ENCODE results near the gene SLC26A8.
A peak's percentile ranks its signal among the peaks of the same experiment; 100 is the strongest.

The SLC26A8 gene

DNA sequence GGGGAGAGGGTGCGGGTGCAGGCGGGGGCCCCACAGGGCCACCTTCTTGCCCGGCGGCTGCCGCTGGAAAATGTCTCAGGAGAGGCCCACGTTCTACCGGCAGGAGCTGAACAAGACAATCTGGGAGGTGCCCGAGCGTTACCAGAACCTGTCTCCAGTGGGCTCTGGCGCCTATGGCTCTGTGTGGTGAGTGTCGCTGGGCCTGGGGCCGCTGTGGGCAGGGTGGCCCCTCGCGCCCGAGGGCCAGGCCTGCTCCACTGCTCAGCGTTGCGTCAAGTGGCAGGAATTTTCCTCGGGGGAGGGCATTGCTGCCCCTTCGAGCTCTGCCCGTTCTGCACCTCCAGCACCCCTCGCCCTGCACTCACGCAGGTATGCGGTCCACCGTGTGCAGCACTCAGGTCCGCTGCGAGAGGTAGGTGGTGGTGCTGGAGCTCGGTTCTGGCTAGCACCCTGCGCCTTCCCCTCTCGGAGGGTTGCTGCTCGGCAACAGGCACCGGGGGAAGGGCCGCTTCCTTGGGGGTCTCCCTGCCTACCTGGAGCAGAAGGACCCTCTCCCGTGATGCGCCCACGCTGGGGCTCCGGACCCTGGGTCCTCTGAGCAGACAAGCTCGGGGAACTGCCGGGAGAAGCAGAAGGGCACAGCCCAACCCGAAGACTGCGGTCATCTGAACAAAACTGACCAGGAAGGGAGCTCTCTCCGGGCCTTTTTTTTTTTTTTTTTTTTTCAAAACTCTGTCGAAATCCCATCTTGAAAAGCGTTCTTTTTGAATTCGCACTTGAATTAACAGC, 3.8 kb upstream of the SLC26A8 start:
- Histone ChIP-seq H3K4me1 (ENCODE audit: insufficient read depth, insufficient read length) (peaks cover 8% of the 10 kb centered on the region), H3K9ac (ENCODE audit: insufficient read length, low read depth) (peak overlapping the region; percentile 99), H3K9me3 (ENCODE audit: insufficient read depth, low read length) (no peaks in the 10 kb centered on the region), H3K4me3 (ENCODE audit: insufficient read length, low read depth) (peak overlapping the region; percentile 98), H3K27me3 (ENCODE audit: insufficient read depth, insufficient read length) (no peaks in the 10 kb centered on the region), H3K36me3 (ENCODE audit: insufficient read depth, insufficient read length, low read length) (no peaks in the 10 kb centered on the region)
- DNase-seq (ENCODE audit: low read depth, low spot score), result no peak
- TF ChIP-seq SUZ12 (IDR thresholded peaks at IDR 0.05; ENCODE audit: extremely low read depth, insufficient read depth, insufficient read length) (no peak), YY1 (IDR thresholded peaks at IDR 0.05; ENCODE audit: insufficient read depth, insufficient read length) (no peak), ZNF274 (IDR thresholded peaks at IDR 0.05; ENCODE audit: low read depth, low read length) (no peak)

DNA sequence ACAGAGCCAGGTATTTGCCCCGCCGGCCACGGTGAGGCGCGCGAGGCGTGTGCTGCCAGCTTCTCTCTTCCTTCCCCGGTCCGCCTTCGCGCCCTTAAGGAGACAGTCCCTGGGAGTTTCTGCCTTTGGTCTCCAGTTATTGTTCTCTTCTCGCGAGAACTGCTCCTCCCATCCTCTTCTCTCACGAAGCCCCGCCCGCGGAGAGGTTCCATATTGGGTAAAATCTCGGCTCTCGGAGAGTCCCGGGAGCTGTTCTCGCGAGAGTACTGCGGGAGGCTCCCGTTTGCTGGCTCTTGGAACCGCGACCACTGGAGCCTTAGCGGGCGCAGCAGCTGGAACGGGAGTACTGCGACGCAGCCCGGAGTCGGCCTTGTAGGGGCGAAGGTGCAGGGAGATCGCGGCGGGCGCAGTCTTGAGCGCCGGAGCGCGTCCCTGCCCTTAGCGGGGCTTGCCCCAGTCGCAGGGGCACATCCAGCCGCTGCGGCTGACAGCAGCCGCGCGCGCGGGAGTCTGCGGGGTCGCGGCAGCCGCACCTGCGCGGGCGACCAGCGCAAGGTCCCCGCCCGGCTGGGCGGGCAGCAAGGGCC, 3.2 kb upstream of the SLC26A8 start, which contains the start of gene MAPK14:
Gene MAPK14, plus strand, starts transcription at position 308 of the 587 bp plus-strand sequence. CDS start 350 bp downstream, outside the sequence.
- no peaks in the 10 kb centered on the region for H3K9me3 ChIP-seq (ENCODE audit: insufficient read depth, low read length)
- H3K27me3 ChIP-seq (ENCODE audit: insufficient read depth, insufficient read length), result no peaks in the 10 kb centered on the region
- no peaks in the 10 kb centered on the region for H3K36me3 ChIP-seq (ENCODE audit: insufficient read depth, insufficient read length, low read length)
- peaks cover 8% of the 10 kb centered on the region for H3K4me1 ChIP-seq (ENCODE audit: insufficient read depth, insufficient read length)
- H3K4me3 ChIP-seq (ENCODE audit: insufficient read length, low read depth), result peak within 1 kb of the TSS; percentile 98
- DNase-seq (ENCODE audit: low read depth, low spot score), result peak; percentile 98
- no peak for TF ChIP-seq SUZ12 (IDR thresholded peaks at IDR 0.05; ENCODE audit: extremely low read depth, insufficient read depth, insufficient read length)
- no peak for TF ChIP-seq YY1 (IDR thresholded peaks at IDR 0.05; ENCODE audit: insufficient read depth, insufficient read length)
- TF ChIP-seq ZNF274 (IDR thresholded peaks at IDR 0.05; ENCODE audit: low read depth, low read length), result no peak
- H3K9ac ChIP-seq (ENCODE audit: insufficient read length, low read depth), result peak within 1 kb of the TSS; percentile 99

DNA sequence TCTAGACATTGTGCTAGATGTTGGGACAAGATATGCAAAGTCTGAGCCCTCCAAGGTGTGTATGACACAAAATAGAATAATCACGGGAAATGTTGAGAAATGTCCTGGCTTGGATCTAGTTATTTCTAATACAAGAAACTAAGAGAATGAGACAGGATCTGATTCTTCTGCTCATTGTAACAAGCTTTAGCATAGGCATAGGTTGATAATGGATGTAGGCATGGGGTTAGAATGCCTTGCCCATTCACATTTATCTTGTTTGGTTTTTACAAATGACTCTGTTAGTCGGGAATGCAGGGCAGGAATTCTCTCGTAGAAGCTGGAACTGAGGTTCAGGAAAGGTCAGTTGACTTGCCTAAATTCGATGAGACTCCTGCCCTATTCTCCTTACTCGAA, 1.5 kb upstream of the SLC26A8 start:
- H3K27me3 ChIP-seq (ENCODE audit: insufficient read depth, insufficient read length), result no peaks in the 10 kb centered on the region
- no peak overlapping the region for H3K4me3 ChIP-seq (ENCODE audit: insufficient read length, low read depth)
- peaks cover 8% of the 10 kb centered on the region for H3K4me1 ChIP-seq (ENCODE audit: insufficient read depth, insufficient read length)
- peak; percentile 39 for DNase-seq (ENCODE audit: low read depth, low spot score)
- TF ChIP-seq SUZ12 (IDR thresholded peaks at IDR 0.05; ENCODE audit: extremely low read depth, insufficient read depth, insufficient read length), result no peak
- no peak for TF ChIP-seq YY1 (IDR thresholded peaks at IDR 0.05; ENCODE audit: insufficient read depth, insufficient read length)
- no peak for TF ChIP-seq ZNF274 (IDR thresholded peaks at IDR 0.05; ENCODE audit: low read depth, low read length)
- no peaks in the 10 kb centered on the region for H3K36me3 ChIP-seq (ENCODE audit: insufficient read depth, insufficient read length, low read length)
- no peak overlapping the region for H3K9ac ChIP-seq (ENCODE audit: insufficient read length, low read depth)
- no peaks in the 10 kb centered on the region for H3K9me3 ChIP-seq (ENCODE audit: insufficient read depth, low read length)

DNA sequence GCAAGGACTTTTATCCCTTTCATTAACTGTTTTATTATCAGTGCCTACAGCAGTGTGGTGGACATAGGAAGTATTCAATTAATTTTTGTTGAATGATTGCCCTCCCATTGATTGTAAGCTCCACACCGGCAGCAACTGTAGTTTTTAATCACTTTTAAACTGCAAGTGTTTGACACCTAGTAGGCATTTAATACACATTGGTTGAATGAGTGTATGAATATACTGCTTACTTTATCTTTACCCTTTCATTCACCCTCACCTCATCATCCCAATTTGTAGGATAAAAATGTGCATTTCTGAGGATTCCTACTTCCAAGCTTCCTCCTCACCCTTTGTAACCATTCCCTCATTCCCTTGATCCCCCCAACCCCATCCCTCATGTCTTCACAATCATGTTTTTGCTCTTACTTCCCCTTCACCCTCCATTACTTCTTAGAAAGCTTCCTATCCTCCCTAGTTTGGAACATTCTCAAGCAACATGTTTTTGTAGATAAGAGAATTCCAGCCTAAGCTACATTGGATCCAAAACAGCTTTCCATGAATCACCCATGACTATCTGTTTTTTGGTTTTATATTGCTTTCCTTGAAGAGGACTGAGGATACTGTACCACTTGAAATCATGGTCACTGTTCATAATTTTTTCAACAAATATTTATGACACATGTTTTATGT, 955 bp upstream of the SLC26A8 start:
- H3K4me3 ChIP-seq (ENCODE audit: insufficient read length, low read depth), result no peak overlapping the region
- TF ChIP-seq ZNF274 (IDR thresholded peaks at IDR 0.05; ENCODE audit: low read depth, low read length) (no peak), SUZ12 (IDR thresholded peaks at IDR 0.05; ENCODE audit: extremely low read depth, insufficient read depth, insufficient read length) (no peak), YY1 (IDR thresholded peaks at IDR 0.05; ENCODE audit: insufficient read depth, insufficient read length) (no peak)
- no peaks in the 10 kb centered on the region for H3K9me3 ChIP-seq (ENCODE audit: insufficient read depth, low read length)
- no peaks in the 10 kb centered on the region for H3K36me3 ChIP-seq (ENCODE audit: insufficient read depth, insufficient read length, low read length)
- no peaks in the 10 kb centered on the region for H3K27me3 ChIP-seq (ENCODE audit: insufficient read depth, insufficient read length)
- H3K4me1 ChIP-seq (ENCODE audit: insufficient read depth, insufficient read length), result peaks cover 8% of the 10 kb centered on the region
- no peak for DNase-seq (ENCODE audit: low read depth, low spot score)
- H3K9ac ChIP-seq (ENCODE audit: insufficient read length, low read depth), result no peak overlapping the region

DNA sequence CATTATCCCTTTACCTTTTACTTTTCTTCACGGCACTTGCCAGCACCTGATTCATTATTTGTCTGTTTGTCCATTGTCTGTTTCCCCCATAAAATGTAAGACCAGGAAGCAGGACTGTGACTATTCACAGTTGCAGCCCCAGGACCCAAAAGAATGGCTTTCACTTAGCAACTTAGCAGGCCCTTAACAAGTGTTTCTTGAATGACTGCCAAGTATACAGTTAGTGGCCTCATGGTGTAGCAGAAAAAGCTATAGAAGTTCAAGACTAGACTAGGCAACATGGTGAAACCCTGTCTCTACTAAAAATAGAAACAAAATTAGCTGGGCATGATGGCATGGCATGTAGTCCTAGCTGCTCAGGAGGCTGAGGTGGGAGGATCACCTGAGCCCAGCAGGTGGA, 4.3 kb downstream of the SLC26A8 start:
- no peak for DNase-seq (ENCODE audit: low read depth, low spot score)
- Histone ChIP-seq H3K4me3 (ENCODE audit: insufficient read length, low read depth) (no peak overlapping the region), H3K9me3 (ENCODE audit: insufficient read depth, low read length) (no peaks in the 10 kb centered on the region), H3K36me3 (ENCODE audit: insufficient read depth, insufficient read length, low read length) (no peaks in the 10 kb centered on the region), H3K4me1 (ENCODE audit: insufficient read depth, insufficient read length) (peaks cover 3% of the 10 kb centered on the region), H3K27me3 (ENCODE audit: insufficient read depth, insufficient read length) (no peaks in the 10 kb centered on the region), H3K9ac (ENCODE audit: insufficient read length, low read depth) (no peak overlapping the region)
- no peak for TF ChIP-seq SUZ12 (IDR thresholded peaks at IDR 0.05; ENCODE audit: extremely low read depth, insufficient read depth, insufficient read length)
- no peak for TF ChIP-seq YY1 (IDR thresholded peaks at IDR 0.05; ENCODE audit: insufficient read depth, insufficient read length)
- no peak for TF ChIP-seq ZNF274 (IDR thresholded peaks at IDR 0.05; ENCODE audit: low read depth, low read length)

DNA sequence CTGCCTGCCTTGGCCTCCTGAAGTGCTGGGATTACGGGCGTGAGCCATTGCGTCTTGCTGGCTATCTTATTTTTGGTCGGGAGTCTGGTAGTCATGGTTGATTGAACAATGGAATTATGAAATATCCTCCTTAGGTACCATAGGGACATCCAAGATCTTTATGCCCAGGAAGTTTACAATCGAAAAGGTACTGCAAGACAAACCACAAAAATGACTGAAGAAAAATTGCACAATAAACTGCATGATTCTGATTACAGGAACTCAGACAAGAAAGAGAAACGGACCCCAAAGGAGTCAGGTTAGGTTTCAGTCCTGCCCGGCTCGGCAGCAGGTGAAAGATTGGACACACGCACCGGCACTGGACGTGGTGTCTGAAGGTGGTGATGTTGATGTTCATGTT, 5.3 kb downstream of the SLC26A8 start:
- no peaks in the 10 kb centered on the region for H3K27me3 ChIP-seq (ENCODE audit: insufficient read depth, insufficient read length)
- no peak for TF ChIP-seq ZNF274 (IDR thresholded peaks at IDR 0.05; ENCODE audit: low read depth, low read length)
- no peak for TF ChIP-seq YY1 (IDR thresholded peaks at IDR 0.05; ENCODE audit: insufficient read depth, insufficient read length)
- no peak for TF ChIP-seq SUZ12 (IDR thresholded peaks at IDR 0.05; ENCODE audit: extremely low read depth, insufficient read depth, insufficient read length)
- H3K36me3 ChIP-seq (ENCODE audit: insufficient read depth, insufficient read length, low read length), result no peaks in the 10 kb centered on the region
- no peak overlapping the region for H3K4me3 ChIP-seq (ENCODE audit: insufficient read length, low read depth)
- H3K9ac ChIP-seq (ENCODE audit: insufficient read length, low read depth), result no peak overlapping the region
- H3K9me3 ChIP-seq (ENCODE audit: insufficient read depth, low read length), result no peaks in the 10 kb centered on the region
- H3K4me1 ChIP-seq (ENCODE audit: insufficient read depth, insufficient read length), result peaks cover 3% of the 10 kb centered on the region
- no peak for DNase-seq (ENCODE audit: low read depth, low spot score)

DNA sequence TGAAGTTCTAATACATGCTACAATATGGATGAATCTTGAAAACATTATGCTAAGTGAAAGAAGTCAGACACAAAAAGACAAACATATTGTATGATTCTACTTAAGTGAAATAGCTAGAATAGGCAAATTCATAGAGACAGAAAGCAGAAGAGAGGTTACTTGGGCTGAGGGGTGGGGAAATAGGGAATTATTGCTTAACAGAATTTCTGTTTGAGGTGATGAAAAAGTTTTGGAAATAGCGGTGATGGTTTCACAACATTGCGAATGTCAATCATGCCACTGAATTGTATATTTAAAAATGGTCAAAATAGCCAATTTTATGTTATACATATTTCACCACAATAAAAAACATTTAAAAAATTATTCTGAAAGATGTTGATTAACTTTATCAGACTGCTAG, 6.1 kb downstream of the SLC26A8 start:
- no peak overlapping the region for H3K9ac ChIP-seq (ENCODE audit: insufficient read length, low read depth)
- TF ChIP-seq SUZ12 (IDR thresholded peaks at IDR 0.05; ENCODE audit: extremely low read depth, insufficient read depth, insufficient read length) (no peak), ZNF274 (IDR thresholded peaks at IDR 0.05; ENCODE audit: low read depth, low read length) (no peak), YY1 (IDR thresholded peaks at IDR 0.05; ENCODE audit: insufficient read depth, insufficient read length) (no peak)
- no peaks in the 10 kb centered on the region for H3K36me3 ChIP-seq (ENCODE audit: insufficient read depth, insufficient read length, low read length)
- H3K4me3 ChIP-seq (ENCODE audit: insufficient read length, low read depth), result no peak overlapping the region
- no peaks in the 10 kb centered on the region for H3K9me3 ChIP-seq (ENCODE audit: insufficient read depth, low read length)
- no peaks in the 10 kb centered on the region for H3K4me1 ChIP-seq (ENCODE audit: insufficient read depth, insufficient read length)
- DNase-seq (ENCODE audit: low read depth, low spot score), result no peak
- no peaks in the 10 kb centered on the region for H3K27me3 ChIP-seq (ENCODE audit: insufficient read depth, insufficient read length)

Data from NT2/D1 (cell line).